H7 (cell line): ENCODE results near the gene SHISA7. TPM values are rescaled to one million over a fixed set of nuclear protein-coding genes. Genes with fewer than 3 reads are reported as not detected.
A peak's percentile ranks its signal among the peaks of the same experiment; 100 is the strongest.
"Not testable (repeated sequence)": the region's sequence is repeated elsewhere in the genome, so short reads cannot be mapped to it uniquely, and the experiment has no call there.

Source experiments
- DNase-seq: peaks from one replicate; pipeline ENCODE4 v3.0.0; 2012
- H3K27me3 ChIP-seq: 2 replicates; pipeline ENCODE4 v1.6.0; 2011; ENCODE audit warnings: mild to moderate bottlenecking, low read length; ENCODE audit not compliant: control insufficient read depth, insufficient read depth
- H3K36me3 ChIP-seq: replicated peaks from 2 replicates; pipeline ENCODE4 v1.5.1; 2011; ENCODE audit warnings: low read length; ENCODE audit not compliant: control insufficient read depth, insufficient read depth
- H3K4me3 ChIP-seq: 2 replicates; pipeline ENCODE4 v1.5.1; 2011; ENCODE audit warnings: low read depth, mild to moderate bottlenecking, control low read depth, low read length, moderate library complexity; ENCODE audit not compliant: insufficient read depth
- total RNA-seq: library from RNA; depleted of rRNA; stranded (reverse); fragments of >200 nt; shearing (Covaris generic); gene quantifications from 2 replicates; pipeline ENCODE4 v1.2.3, GENCODE V29; 2014

The SHISA7 gene
- total RNA-seq, 1 experiment from 2014 or later: 0.07 TPM

GRCh38 chr19:55451163-55451964, 8.3 kb upstream of the SHISA7 start:
- H3K36me3 ChIP-seq: no peaks in the 10 kb centered on the region; the same call in 1 of the 2 replicates
- peak; percentile 91 for DNase-seq
- peak overlapping the region; percentile 28; the same call in 1 of the 2 replicates for H3K4me3 ChIP-seq
- H3K27me3 ChIP-seq: peaks cover 57% of the 10 kb centered on the region

GRCh38 chr19:55449469-55449868, 6.4 kb upstream of the SHISA7 start:
- Histone ChIP-seq H3K27me3 (peaks cover 74% of the 10 kb centered on the region), H3K4me3 (no peak overlapping the region), H3K36me3 (no peaks in the 10 kb centered on the region; the same call in 1 of the 2 replicates)
- peak; percentile 65 for DNase-seq

GRCh38 chr19:55448175-55448490, 5.0 kb upstream of the SHISA7 start:
- not testable (repeated sequence) for DNase-seq, H3K36me3 ChIP-seq, H3K4me3 ChIP-seq
- H3K27me3 ChIP-seq: peaks cover 84% of the 10 kb centered on the region

GRCh38 chr19:55447421-55448174, 4.5 kb upstream of the SHISA7 start:
- H3K36me3 ChIP-seq: no peaks in the 10 kb centered on the region
- H3K27me3 ChIP-seq: peaks cover 89% of the 10 kb centered on the region
- DNase-seq: peak; percentile 67
- no peak overlapping the region for H3K4me3 ChIP-seq

GRCh38 chr19:55446060-55446459, 3.0 kb upstream of the SHISA7 start:
- DNase-seq: no peak
- no peak overlapping the region for H3K4me3 ChIP-seq
- peaks cover 89% of the 10 kb centered on the region for H3K27me3 ChIP-seq
- no peaks in the 10 kb centered on the region for H3K36me3 ChIP-seq

- no peaks in the 10 kb centered on the region for H3K36me3 ChIP-seq
- H3K27me3 ChIP-seq: peaks cover 90% of the 10 kb centered on the region
- peak; percentile 40 for DNase-seq
- H3K4me3 ChIP-seq: no peak overlapping the region
Observed at GRCh38 chr19:55444646-55445045, 1.5 kb upstream of the SHISA7 start.

GRCh38 chr19:55443824-55444480, 852 bp upstream of the SHISA7 start:
- no peaks in the 10 kb centered on the region for H3K36me3 ChIP-seq
- H3K4me3 ChIP-seq: no peak overlapping the region
- DNase-seq: no peak
- H3K27me3 ChIP-seq: peaks cover 90% of the 10 kb centered on the region

- peak; percentile 84 for DNase-seq
- peaks cover 89% of the 10 kb centered on the region for H3K27me3 ChIP-seq
- no peaks in the 10 kb centered on the region for H3K36me3 ChIP-seq
- H3K4me3 ChIP-seq: peak overlapping the region; percentile 66; the same call in 1 of the 2 replicates
Observed at GRCh38 chr19:55442372-55442961, 633 bp downstream of the SHISA7 start.

GRCh38 chr19:55441692-55442321, 1.3 kb downstream of the SHISA7 start:
- peak; percentile 96 for DNase-seq
- peak overlapping the region; percentile 66 for H3K4me3 ChIP-seq
- H3K27me3 ChIP-seq: peaks cover 83% of the 10 kb centered on the region
- H3K36me3 ChIP-seq: no peaks in the 10 kb centered on the region

- Histone ChIP-seq H3K27me3 (peaks cover 78% of the 10 kb centered on the region), H3K4me3 (peak overlapping the region; percentile 66; the same call in 1 of the 2 replicates)
- peak; percentile 72 for DNase-seq
Observed at GRCh38 chr19:55441319-55441691, 1.8 kb downstream of the SHISA7 start.

GRCh38 chr19:55440411-55441105, 2.5 kb downstream of the SHISA7 start:
- H3K4me3 ChIP-seq: peak overlapping the region; percentile 66
- DNase-seq: peak; percentile 96
- peaks cover 72% of the 10 kb centered on the region for H3K27me3 ChIP-seq
- H3K36me3 ChIP-seq: no peaks in the 10 kb centered on the region

More at GRCh38 chr19:55441319-55441691, 1.8 kb downstream of the SHISA7 start:
- H3K36me3 ChIP-seq: no peaks in the 10 kb centered on the region

GRCh38 chr19:55439052-55439451, 4.0 kb downstream of the SHISA7 start:
- DNase-seq: no peak
- H3K4me3 ChIP-seq: no peak overlapping the region
- H3K27me3 ChIP-seq: peaks cover 57% of the 10 kb centered on the region
- H3K36me3 ChIP-seq: no peaks in the 10 kb centered on the region

GRCh38 chr19:55437410-55437809, 5.7 kb downstream of the SHISA7 start:
- Histone ChIP-seq H3K27me3 (peaks cover 43% of the 10 kb centered on the region), H3K4me3 (no peak overlapping the region), H3K36me3 (no peaks in the 10 kb centered on the region)
- peak; percentile 94 for DNase-seq
